IPS-15b (cell line): Measurements from ENCODE around the gene YTHDF1.

Source experiments
- H3K27me3 ChIP-seq: one replicate; pipeline ENCODE4 v1.6.1; 2013; ENCODE audit warnings: low read length; ENCODE audit not compliant: control insufficient read depth, insufficient read depth
- H3K36me3 ChIP-seq: one replicate; pipeline ENCODE4 v1.6.1; 2013; ENCODE audit warnings: low read length; ENCODE audit not compliant: control insufficient read depth, insufficient read depth
- H3K4me1 ChIP-seq: one replicate; pipeline ENCODE4 v1.6.1; 2013; ENCODE audit warnings: mild to moderate bottlenecking, low read length; ENCODE audit not compliant: control insufficient read depth, insufficient read depth
- H3K4me3 ChIP-seq: one replicate; pipeline ENCODE4 v1.5.1; 2013; ENCODE audit warnings: low read depth, low read length
- H3K9ac ChIP-seq: one replicate; pipeline ENCODE4 v1.6.1; 2013; ENCODE audit warnings: low read depth, mild to moderate bottlenecking, low read length
- H3K9me3 ChIP-seq: one replicate; pipeline ENCODE4 v1.6.1; 2013; ENCODE audit warnings: mild to moderate bottlenecking, low read length; ENCODE audit not compliant: control insufficient read depth, insufficient read depth

The YTHDF1 gene

GRCh38 chr20:63214514-63214913, 1.4 kb downstream of the YTHDF1 start:
- Histone ChIP-seq H3K4me1 (peaks cover 14% of the 10 kb centered on the region), H3K9ac (no peak overlapping the region), H3K4me3 (peak overlapping the region; percentile 94), H3K27me3 (no peaks in the 10 kb centered on the region), H3K9me3 (no peaks in the 10 kb centered on the region), H3K36me3 (peaks cover 35% of the 10 kb centered on the region)

DNA sequence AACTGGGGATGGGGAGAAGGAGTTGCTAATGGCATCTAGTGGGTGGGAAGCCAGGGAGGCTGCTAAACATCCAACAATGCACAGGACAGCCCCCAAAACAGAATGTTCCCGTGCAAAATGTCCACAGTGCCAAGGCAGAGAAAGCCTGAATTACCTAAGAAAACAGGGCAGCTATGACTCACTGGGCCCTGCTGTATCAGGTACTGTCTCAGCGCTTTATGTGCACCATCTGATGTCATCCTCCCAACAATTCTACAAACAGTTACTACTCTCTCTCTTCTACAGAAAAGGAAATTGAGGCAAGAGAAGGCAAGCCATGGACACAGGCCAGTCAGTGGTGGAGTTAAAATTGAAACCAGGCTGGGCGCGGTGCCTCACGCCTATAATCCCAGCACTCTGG, 3.1 kb downstream of the YTHDF1 start:
- Histone ChIP-seq H3K4me1 (peaks cover 14% of the 10 kb centered on the region), H3K9ac (no peak overlapping the region), H3K27me3 (no peaks in the 10 kb centered on the region), H3K9me3 (no peaks in the 10 kb centered on the region), H3K4me3 (no peak overlapping the region), H3K36me3 (peaks cover 47% of the 10 kb centered on the region)

DNA sequence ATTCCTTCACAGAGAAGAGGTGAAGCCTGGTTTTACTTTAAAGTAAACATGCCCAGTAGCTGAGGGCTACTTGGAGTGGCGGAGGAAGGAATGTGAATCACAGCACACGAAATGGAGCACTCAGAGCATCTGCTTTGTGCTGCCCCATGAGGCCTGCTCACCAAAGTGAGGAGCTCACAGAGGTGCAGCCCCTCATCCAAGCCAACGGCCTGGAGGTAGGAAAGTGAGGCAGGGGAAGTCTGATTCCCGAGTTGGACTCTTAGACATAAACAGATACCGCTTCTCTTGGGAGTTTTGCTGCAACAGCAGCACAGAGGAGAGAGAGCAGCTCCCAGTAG, 3.6 kb downstream of the YTHDF1 start:
- Histone ChIP-seq H3K9ac (no peak overlapping the region), H3K4me3 (no peak overlapping the region), H3K27me3 (no peaks in the 10 kb centered on the region), H3K9me3 (no peaks in the 10 kb centered on the region), H3K4me1 (peaks cover 14% of the 10 kb centered on the region), H3K36me3 (peaks cover 51% of the 10 kb centered on the region)

DNA sequence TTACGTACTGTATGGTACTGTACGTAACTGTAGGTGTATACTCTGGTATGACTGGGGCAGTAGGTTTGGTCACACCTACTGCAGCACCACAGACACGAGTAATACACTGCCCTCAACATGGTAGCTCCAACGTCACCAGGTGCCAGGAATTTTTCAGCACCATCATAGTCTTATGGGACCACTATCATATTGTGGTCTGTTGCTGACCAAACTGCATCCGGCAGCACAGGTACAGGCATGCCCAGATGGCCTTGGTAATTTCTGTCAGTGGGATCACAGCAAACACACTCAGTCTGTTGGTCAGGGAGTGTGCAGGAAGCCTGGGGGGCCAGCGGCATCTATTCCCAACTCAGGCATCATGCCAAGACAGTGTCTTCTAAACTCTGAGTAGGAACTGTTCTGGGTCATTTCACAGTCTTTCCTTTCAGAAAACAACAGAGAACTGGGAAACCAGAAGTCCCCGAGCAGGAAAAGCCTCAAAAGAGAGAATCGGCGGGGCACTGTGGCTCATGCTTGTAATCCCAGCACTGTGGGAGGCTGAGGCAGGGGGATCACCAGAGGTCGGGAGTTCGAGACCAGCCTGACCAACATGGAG, 5.8 kb downstream of the YTHDF1 start:
- Histone ChIP-seq H3K4me1 (peaks cover 10% of the 10 kb centered on the region), H3K9ac (no peak overlapping the region), H3K36me3 (peaks cover 62% of the 10 kb centered on the region), H3K4me3 (no peak overlapping the region), H3K27me3 (no peaks in the 10 kb centered on the region), H3K9me3 (no peaks in the 10 kb centered on the region)

DNA sequence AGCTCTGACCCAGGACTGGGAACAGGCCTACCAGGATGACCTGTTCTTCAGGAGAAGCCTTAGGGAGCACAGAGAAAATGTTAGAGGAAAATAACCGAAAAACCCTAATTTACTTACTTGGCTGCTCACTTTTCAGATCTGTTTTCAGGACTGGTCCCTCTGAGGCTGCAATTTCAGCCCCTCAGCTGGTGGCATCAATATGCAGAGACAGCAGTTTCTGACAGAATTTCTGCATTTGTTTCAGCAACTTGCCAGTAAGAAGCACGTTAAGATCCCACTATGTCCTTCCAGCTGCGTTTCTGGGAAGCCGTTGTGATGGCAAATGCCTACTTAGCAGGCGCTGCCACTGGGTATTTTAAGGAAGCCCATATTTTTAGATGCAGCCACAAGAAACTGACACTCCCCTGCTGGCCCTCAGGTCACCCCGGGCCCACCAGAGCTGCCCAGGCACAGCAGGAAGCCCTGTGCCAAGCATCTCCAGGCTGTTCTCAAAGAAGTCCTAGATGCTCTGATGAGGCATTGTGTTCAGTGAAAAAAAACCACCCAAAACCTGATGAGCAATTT, 7.5 kb downstream of the YTHDF1 start:
- no peaks in the 10 kb centered on the region for H3K27me3 ChIP-seq
- H3K9ac ChIP-seq, result no peak overlapping the region
- H3K4me1 ChIP-seq, result peaks cover 7% of the 10 kb centered on the region
- H3K4me3 ChIP-seq, result no peak overlapping the region
- H3K9me3 ChIP-seq, result no peaks in the 10 kb centered on the region
- peaks cover 70% of the 10 kb centered on the region for H3K36me3 ChIP-seq

DNA sequence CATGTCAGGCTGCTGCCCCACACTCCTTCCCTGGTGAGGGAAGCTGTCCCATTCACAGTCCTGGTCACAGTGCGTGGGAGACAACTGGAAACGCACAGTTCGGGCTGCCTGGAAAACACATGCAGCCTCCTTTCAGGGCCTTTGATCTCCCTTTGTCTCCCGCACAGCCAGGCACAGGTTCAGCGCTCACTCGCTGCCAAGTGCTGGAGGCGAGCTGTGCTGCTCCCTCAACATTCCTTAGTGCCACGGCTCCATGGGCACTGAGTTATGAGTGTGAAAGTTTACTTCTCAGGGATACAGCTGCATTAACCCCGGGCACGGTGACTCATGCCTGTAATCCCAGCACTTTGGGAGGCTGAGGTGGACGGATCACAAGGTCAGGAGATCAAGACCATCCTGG, 9.1 kb downstream of the YTHDF1 start:
- Histone ChIP-seq H3K4me3 (no peak overlapping the region), H3K9me3 (no peaks in the 10 kb centered on the region), H3K9ac (no peak overlapping the region), H3K36me3 (peaks cover 70% of the 10 kb centered on the region), H3K27me3 (no peaks in the 10 kb centered on the region), H3K4me1 (no peaks in the 10 kb centered on the region)

DNA sequence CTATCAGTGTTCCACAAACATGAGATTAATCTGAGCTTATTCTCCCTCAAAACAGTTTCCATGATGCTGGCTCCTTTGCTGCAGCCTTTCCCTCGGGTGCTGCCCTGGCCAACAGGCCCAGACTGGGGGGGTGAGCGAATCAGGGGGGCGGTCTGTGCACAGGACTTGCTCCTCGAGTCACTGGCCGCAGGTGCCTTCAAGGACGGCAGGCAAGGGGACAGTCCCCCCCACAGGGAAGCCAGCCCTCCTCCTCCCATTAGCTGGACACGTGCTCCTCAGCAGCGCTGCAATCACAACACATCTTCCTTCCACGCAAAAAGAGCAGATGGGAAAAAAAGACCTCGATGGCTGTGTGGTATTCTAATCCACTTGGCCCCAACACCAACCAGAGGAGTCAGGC, 10.0 kb downstream of the YTHDF1 start:
- Histone ChIP-seq H3K9me3 (no peaks in the 10 kb centered on the region), H3K4me1 (no peaks in the 10 kb centered on the region), H3K4me3 (no peak overlapping the region), H3K36me3 (peaks cover 64% of the 10 kb centered on the region), H3K9ac (no peak overlapping the region), H3K27me3 (no peaks in the 10 kb centered on the region)

- H3K9me3 ChIP-seq, result no peaks in the 10 kb centered on the region
- no peaks in the 10 kb centered on the region for H3K27me3 ChIP-seq
- H3K36me3 ChIP-seq, result peaks cover 55% of the 10 kb centered on the region
- H3K9ac ChIP-seq, result no peak overlapping the region
- H3K4me1 ChIP-seq, result no peaks in the 10 kb centered on the region
- no peak overlapping the region for H3K4me3 ChIP-seq
These were observed 11.6 kb downstream of the YTHDF1 start for GRCh38 chr20:63204362-63204761.

DNA sequence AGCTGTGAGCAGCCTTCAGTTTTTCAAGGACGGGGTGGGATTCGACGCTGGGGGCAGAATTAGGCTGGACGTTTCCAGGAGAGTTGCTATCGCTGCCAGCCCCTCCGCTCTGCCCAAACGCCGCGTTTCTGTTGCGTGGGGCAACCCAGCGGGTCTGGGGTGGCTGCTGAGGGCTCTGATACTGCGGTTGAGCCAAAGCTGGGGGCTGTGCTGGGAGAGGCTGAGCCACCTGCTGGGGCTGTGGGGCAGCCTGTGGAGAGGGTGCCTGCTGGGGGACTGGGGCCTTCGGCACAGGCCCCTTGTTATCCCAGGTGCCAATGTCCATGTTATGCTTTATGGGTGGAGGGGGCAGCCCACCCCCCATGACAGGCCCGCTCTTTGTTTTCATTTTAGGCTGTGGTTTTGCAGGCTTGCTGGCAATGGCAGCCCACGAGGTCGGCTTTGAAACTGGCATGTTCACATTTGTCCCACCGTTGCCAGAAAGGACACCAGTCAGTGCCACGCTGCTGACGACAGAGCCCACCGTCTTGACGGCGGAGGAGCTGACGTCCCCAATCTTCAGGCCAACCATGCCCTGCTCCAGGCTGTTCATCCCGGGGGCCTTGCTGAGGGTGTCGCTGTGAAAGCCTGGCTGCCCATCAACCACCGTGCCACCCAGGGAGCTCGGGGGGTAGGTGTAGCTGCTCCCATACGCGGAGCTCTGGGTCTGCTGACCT, 13.0 kb downstream of the YTHDF1 start:
- Histone ChIP-seq H3K4me1 (no peaks in the 10 kb centered on the region), H3K36me3 (peaks cover 44% of the 10 kb centered on the region), H3K4me3 (no peak overlapping the region), H3K9me3 (no peaks in the 10 kb centered on the region), H3K27me3 (no peaks in the 10 kb centered on the region), H3K9ac (no peak overlapping the region)

DNA sequence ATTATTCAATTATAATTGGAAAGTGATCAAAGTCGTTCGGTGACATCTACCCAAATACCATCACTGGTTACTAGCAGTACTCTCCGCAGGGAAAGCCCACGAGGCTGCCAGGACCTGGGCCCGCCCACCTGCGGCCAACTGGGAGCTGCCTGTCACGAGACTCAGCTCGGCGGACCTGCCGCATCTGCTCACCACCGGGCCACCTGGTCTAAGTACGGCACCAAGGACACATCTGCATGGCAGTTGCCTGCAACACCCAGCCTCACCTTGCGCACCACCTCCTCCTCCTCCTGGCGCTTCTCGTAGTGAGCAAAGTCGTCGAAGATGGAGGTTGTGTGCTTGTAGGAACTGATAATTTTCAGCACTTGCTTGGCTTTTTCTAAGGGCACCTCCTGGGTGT, 13.9 kb downstream of the YTHDF1 start:
- peaks cover 39% of the 10 kb centered on the region for H3K36me3 ChIP-seq
- no peaks in the 10 kb centered on the region for H3K9me3 ChIP-seq
- H3K4me1 ChIP-seq, result no peaks in the 10 kb centered on the region
- H3K27me3 ChIP-seq, result no peaks in the 10 kb centered on the region
- no peak overlapping the region for H3K4me3 ChIP-seq
- no peak overlapping the region for H3K9ac ChIP-seq

DNA sequence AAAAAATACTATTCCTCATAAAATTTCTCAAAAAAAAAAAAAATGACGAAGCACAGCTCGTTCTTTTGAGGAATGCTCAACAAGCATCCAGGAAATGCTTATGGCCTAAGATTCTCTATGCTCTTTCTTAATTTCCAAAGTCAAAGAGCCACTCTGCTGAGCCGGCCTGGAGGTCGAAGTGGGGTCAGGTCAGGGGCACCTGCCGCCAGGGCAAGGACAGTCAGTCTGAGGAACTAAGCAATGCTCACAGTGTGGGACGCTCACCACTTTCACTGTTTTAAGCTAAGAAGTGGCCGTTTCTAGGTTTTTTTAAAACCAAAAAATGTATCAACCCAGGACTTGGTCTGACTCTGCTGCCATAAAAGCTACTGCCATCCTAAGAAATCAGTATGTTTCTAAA, 17.3 kb downstream of the YTHDF1 start:
- H3K36me3 ChIP-seq, result peaks cover 35% of the 10 kb centered on the region
- no peak overlapping the region for H3K4me3 ChIP-seq
- H3K27me3 ChIP-seq, result no peaks in the 10 kb centered on the region
- H3K9me3 ChIP-seq, result no peaks in the 10 kb centered on the region
- H3K4me1 ChIP-seq, result no peaks in the 10 kb centered on the region
- H3K9ac ChIP-seq, result no peak overlapping the region

DNA sequence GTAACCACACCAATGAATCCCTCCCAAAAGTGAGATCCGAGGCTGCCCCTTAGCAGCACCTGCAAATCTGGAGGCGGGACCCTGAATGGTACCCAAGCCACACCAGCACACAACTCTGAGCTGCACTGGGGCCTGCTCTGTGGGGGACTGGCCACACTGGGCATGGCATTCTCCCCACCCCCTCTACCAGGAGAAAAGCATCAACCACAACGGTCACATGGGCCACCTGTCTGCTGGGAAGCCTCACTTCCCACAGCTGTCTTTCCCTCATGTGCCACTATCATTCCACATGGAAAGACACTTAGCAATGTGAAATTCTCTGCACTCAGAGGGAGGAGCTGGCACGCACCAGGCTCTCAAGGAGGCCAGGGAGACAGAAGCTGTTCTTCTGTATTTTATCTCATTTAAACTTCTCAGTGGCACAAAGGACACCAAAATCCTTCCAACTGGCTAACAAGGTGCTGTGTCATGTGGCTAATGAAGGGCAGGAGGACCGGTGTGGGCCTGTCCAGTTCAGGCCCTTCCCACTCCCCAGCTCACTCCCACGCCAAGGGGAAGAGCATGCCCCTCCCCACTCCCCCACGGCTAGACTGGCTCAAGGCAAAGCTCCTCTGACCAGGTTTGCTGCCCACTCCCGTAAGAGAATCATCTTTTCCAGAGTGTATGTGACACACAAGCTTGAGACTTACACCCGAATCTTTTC, 19.0 kb downstream of the YTHDF1 start:
- Histone ChIP-seq H3K4me3 (no peak overlapping the region), H3K4me1 (no peaks in the 10 kb centered on the region), H3K9ac (no peak overlapping the region), H3K9me3 (no peaks in the 10 kb centered on the region), H3K27me3 (no peaks in the 10 kb centered on the region), H3K36me3 (peaks cover 18% of the 10 kb centered on the region)
